ENCODE measurements around the gene NUTF2. TPM values are rescaled to one million over a fixed set of nuclear protein-coding genes. Genes with fewer than 3 reads are reported as not detected.

Gene NUTF2
- total and polyA plus RNA-seq, 10 of the 15 experiments (the other 5 are each of a cell fraction or from before 2014, with no cell fraction given) = 116 to 342 (median 202) TPM

- Histone ChIP-seq H3K4me3 (no peak overlapping the region), H3K9me3 (replicated peaks; ENCODE audit: control insufficient read depth, insufficient read depth, low read length) (no peaks in the 10 kb centered on the region), H3K4me1 (ENCODE audit: control insufficient read depth, insufficient read depth, low read length) (no peaks in the 10 kb centered on the region), H3K79me2 (ENCODE audit: control insufficient read depth, insufficient read depth, low read length) (peaks cover 33% of the 10 kb centered on the region), H2AFZ (ENCODE audit: control insufficient read depth, low read depth, low read length) (no peak overlapping the region), H3K27me3 (replicated peaks in 1 of 2; ENCODE audit: control insufficient read depth in 2 of 2, insufficient read depth in 2 of 2, low read length in 1 of 2) (no peaks in the 10 kb centered on the region), H3K4me2 (ENCODE audit: control insufficient read depth, insufficient read depth) (no peak overlapping the region), H3K36me3 (ENCODE audit: control insufficient read depth in 2 of 2, insufficient read depth in 2 of 2, low read length in 1 of 2) (peaks cover 16 to 18% of the 10 kb centered on the region in 2 experiments), H3K9ac (ENCODE audit: control insufficient read depth, insufficient read depth, low read length) (no peak overlapping the region), H4K20me1 (ENCODE audit: control insufficient read depth, insufficient read depth) (0 out of 2 replicates have a peak, but pooled peaks cover 9% of the 10 kb centered on the region), H3K27ac (ENCODE audit: control insufficient read depth, insufficient read depth) (no peak overlapping the region)
- intact Hi-C loops (cut with micrococcal nuclease; ENCODE audit: unreplicated experiment) = no loop called here
- CTCF ChIA-PET = interaction anchor here (0.7 to 6.5 kb wide), 5 partner anchors 20 to 66 kb away, joined by 3 to 53 read pairs (median 4); no protein-coding TSS in a partner anchor
- in situ Hi-C loops (cut with MboI) = no loop called here
- 85% methylated on average over 11 of the region's 11 CpGs for WGBS (ENCODE audit: insufficient coverage, insufficient replicate concordance, low lambda C conversion rate, missing lambda C conversion rate)
- POLR2A ChIA-PET = no interaction called here
- RAD21 ChIA-PET (ENCODE audit: unreplicated experiment) = interaction anchor here (1.0 kb wide), 1 partner anchor 46 kb away, joined by 3 read pairs; no protein-coding TSS in a partner anchor
- DNase-seq (ENCODE audit: low read depth, low spot score) (no peak), ATAC-seq (no peak), FAIRE-seq (no peak)
- TF ChIP-seq IKZF2 (IDR thresholded peaks at IDR 0.05) (no peak), RFX5 (IDR thresholded peaks at IDR 0.05; ENCODE audit: low read depth, low read length) (no peak), ZBTB4 (CRISPR knock-in tag; IDR thresholded peaks at IDR 0.05) (no peak), BACH1 (IDR thresholded peaks at IDR 0.05; ENCODE audit: borderline replicate concordance) (no peak), SKIL (IDR thresholded peaks at IDR 0.05; ENCODE audit: low read depth, poor library complexity, severe bottlenecking) (no peak), MEF2B (IDR thresholded peaks at IDR 0.05; ENCODE audit: partially characterized antibody, poor library complexity, severe bottlenecking) (no peak), LARP7 (IDR thresholded peaks at IDR 0.05) (no peak), POLR2AphosphoS5 (IDR thresholded peaks at IDR 0.05; ENCODE audit: low read length) (no peak), CHD1 (IDR thresholded peaks at IDR 0.05; ENCODE audit: low read depth, low read length) (no peak)
- TF ChIP-seq, protein P1, sequence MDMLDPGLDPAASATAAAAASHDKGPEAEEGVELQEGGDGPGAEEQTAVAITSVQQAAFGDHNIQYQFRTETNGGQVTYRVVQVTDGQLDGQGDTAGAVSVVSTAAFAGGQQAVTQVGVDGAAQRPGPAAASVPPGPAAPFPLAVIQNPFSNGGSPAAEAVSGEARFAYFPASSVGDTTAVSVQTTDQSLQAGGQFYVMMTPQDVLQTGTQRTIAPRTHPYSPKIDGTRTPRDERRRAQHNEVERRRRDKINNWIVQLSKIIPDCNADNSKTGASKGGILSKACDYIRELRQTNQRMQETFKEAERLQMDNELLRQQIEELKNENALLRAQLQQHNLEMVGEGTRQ (IDR thresholded peaks at IDR 0.05; ENCODE audit: borderline replicate concordance, low read depth, low read length) = no peak
- TF ChIP-seq, protein P2, sequence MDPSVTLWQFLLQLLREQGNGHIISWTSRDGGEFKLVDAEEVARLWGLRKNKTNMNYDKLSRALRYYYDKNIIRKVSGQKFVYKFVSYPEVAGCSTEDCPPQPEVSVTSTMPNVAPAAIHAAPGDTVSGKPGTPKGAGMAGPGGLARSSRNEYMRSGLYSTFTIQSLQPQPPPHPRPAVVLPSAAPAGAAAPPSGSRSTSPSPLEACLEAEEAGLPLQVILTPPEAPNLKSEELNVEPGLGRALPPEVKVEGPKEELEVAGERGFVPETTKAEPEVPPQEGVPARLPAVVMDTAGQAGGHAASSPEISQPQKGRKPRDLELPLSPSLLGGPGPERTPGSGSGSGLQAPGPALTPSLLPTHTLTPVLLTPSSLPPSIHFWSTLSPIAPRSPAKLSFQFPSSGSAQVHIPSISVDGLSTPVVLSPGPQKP (IDR thresholded peaks at IDR 0.05; ENCODE audit: low read depth, low read length) = no peak
- TF ChIP-seq, protein P3, sequence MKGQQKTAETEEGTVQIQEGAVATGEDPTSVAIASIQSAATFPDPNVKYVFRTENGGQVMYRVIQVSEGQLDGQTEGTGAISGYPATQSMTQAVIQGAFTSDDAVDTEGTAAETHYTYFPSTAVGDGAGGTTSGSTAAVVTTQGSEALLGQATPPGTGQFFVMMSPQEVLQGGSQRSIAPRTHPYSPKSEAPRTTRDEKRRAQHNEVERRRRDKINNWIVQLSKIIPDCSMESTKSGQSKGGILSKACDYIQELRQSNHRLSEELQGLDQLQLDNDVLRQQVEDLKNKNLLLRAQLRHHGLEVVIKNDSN (IDR thresholded peaks at IDR 0.05; ENCODE audit: borderline replicate concordance, extremely low read length, insufficient read depth, low read depth, low read length) = no peak
- SMC1A ChIA-PET (ENCODE audit: uncharacterized antibody, unreplicated experiment) = interaction anchor here (0.7 to 1.4 kb wide), 4 partner anchors 15 to 46 kb away, joined by 3 to 5 read pairs (median 3); partner anchors contain the start of gene PSKH1
- BruUV-seq (replicated peaks) = no TSS peak
Measured at GRCh38 chr16:67862623-67863583, 16.2 kb downstream of the NUTF2 start.

All from GM12878 (cell line).